Panc1 (cell line): ENCODE data around the gene ERO1B. TPM values are rescaled to one million over a fixed set of nuclear protein-coding genes. Genes with fewer than 3 reads are reported as not detected.

Source experiments
- ATAC-seq: fragments of 200-7000 bp; cut with Tn5 transposase; 2 replicates; pipeline ENCODE4 v1.9.1; 2020; ENCODE audit warnings: mild to moderate bottlenecking, moderate library complexity
- BruUV-seq: library from RNA; stranded (reverse); fragments of 400-500 nt; replicated peaks from 2 replicates; lab custom pipeline; 2021; lab: Mats Ljungman, UMichigan
- CTCF ChIA-PET: fragments of 300-600 bp; sonication (Branson Sonifier 250); formaldehyde crosslinking; loops from one replicate; lab custom pipeline; 2022; ENCODE audit warnings: antibody characterized with exemption; lab: Charles Lee
- POLR2A ChIA-PET: fragments of 300-600 bp; sonication (Branson Sonifier 250); formaldehyde crosslinking; loops from one replicate; lab custom pipeline; 2022; ENCODE audit warnings: antibody characterized with exemption; lab: Charles Lee
- DNase-seq: peaks from one replicate; pipeline ENCODE4 v3.0.0-alpha.2; 2010; ENCODE audit warnings: low read depth, low spot score
- H3K27ac ChIP-seq: 2 replicates; pipeline ENCODE4 v1.5.1; 2011; ENCODE audit warnings: mild to moderate bottlenecking, low read length, inconsistent platforms
- H3K27me3 ChIP-seq: fragments of 200-500 bp; sonication (Bioruptor generic); 2 replicates; pipeline ENCODE4 v1.6.0; 2014; ENCODE audit warnings: low read length, inconsistent platforms; ENCODE audit not compliant: control insufficient read depth, insufficient read depth
- H3K36me3 ChIP-seq: fragments of 200-500 bp; sonication (Bioruptor generic); 2 replicates; pipeline ENCODE4 v1.5.1; 2014; ENCODE audit warnings: inconsistent platforms, mild to moderate bottlenecking, low read length, moderate library complexity; ENCODE audit not compliant: control insufficient read depth, insufficient read depth
- H3K4me1 ChIP-seq: 2 replicates; pipeline ENCODE4 v1.5.1; 2011; ENCODE audit warnings: inconsistent platforms, mild to moderate bottlenecking, low read length, moderate library complexity; ENCODE audit not compliant: control insufficient read depth, insufficient read depth
- H3K4me3 ChIP-seq, 2 experiments: 2 replicates each; pipeline ENCODE4 v1.5.1; 2011 to 2012; ENCODE audit warnings: low read depth in 2 of 2, low read length in 2 of 2, mild to moderate bottlenecking in 2 of 2, inconsistent platforms in 1 of 2, moderate library complexity in 1 of 2
- H3K9me3 ChIP-seq: fragments of 200-500 bp; sonication (Bioruptor generic); 2 replicates; pipeline ENCODE4 v1.5.1; 2014; ENCODE audit warnings: low read depth, mild to moderate bottlenecking, inconsistent platforms, low read length, moderate library complexity; ENCODE audit not compliant: control insufficient read depth, insufficient read depth
- CTCF ChIP-seq: fragments of 450-650 bp; IDR thresholded peaks from 2 replicates; pipeline ENCODE4 v1.5.1; 2017; ENCODE audit warnings: mild to moderate bottlenecking
- POLR2AphosphoS5 ChIP-seq: IDR thresholded peaks from 2 replicates; pipeline ENCODE4 v1.6.1; 2012; ENCODE audit warnings: mild to moderate bottlenecking, low read depth, low read length, moderate library complexity
- SIN3A ChIP-seq: IDR thresholded peaks from 2 replicates; pipeline ENCODE4 v1.6.1; 2012; ENCODE audit warnings: low read depth, mild to moderate bottlenecking, low read length, moderate library complexity, borderline replicate concordance; ENCODE audit not compliant: insufficient read depth
- TCF7L2 ChIP-seq: IDR thresholded peaks from 2 replicates; pipeline ENCODE4 v1.6.1; 2011; ENCODE audit warnings: mild to moderate bottlenecking, low read depth, low read length, inconsistent platforms
- in situ Hi-C: cut with HindIII; loops from 2 replicates; pipeline ENCODE4 v1.10.0; 2016; ENCODE audit warnings: low sequenced_read_pairs, low pct_unique_long_range_greater_than_20kb
- intact Hi-C: fragments of 100-400 bp; cut with micrococcal nuclease; formaldehyde crosslinking; loops from one replicate; pipeline ENCODE4 v1.10.0; 2022; ENCODE audit not compliant: unreplicated experiment
- total RNA-seq: library from RNA; stranded (reverse); gene quantifications from one replicate; pipeline ENCODE4 v1.2.1, GENCODE V29; 2021; ENCODE audit not compliant: unreplicated experiment
- TF ChIP-seq, protein P1 (sequence below), 2 experiments: IDR thresholded peaks; 2 replicates each; pipeline ENCODE4 v1.6.1; 2011 to 2012; ENCODE audit warnings: low read depth in 2 of 2, control low read depth in 1 of 2, low read length in 1 of 2, mild to moderate bottlenecking in 1 of 2, moderate library complexity in 1 of 2; ENCODE audit not compliant: insufficient read depth in 1 of 2

The ERO1B gene
- total RNA-seq, 1 experiment from 2014 or later = 19.9 TPM

GRCh38 chr1:236222632-236223031 is 59.1 kb downstream of the ERO1B start:
- Histone ChIP-seq H3K36me3 (peaks cover 9% of the 10 kb centered on the region), H3K4me3 (no peak overlapping the region), H3K27ac (no peak overlapping the region), H3K9me3 (no peaks in the 10 kb centered on the region), H3K27me3 (no peaks in the 10 kb centered on the region), H3K4me1 (no peaks in the 10 kb centered on the region)
- CTCF ChIA-PET = no interaction called here
- ATAC-seq = no peak
- intact Hi-C loops = loop anchor here (10.0 kb wide), 1 partner anchor 58 kb away; no protein-coding TSS in a partner anchor
- no peak for TF ChIP-seq SIN3A
- no peak for TF ChIP-seq TCF7L2
- TF ChIP-seq, protein P1, sequence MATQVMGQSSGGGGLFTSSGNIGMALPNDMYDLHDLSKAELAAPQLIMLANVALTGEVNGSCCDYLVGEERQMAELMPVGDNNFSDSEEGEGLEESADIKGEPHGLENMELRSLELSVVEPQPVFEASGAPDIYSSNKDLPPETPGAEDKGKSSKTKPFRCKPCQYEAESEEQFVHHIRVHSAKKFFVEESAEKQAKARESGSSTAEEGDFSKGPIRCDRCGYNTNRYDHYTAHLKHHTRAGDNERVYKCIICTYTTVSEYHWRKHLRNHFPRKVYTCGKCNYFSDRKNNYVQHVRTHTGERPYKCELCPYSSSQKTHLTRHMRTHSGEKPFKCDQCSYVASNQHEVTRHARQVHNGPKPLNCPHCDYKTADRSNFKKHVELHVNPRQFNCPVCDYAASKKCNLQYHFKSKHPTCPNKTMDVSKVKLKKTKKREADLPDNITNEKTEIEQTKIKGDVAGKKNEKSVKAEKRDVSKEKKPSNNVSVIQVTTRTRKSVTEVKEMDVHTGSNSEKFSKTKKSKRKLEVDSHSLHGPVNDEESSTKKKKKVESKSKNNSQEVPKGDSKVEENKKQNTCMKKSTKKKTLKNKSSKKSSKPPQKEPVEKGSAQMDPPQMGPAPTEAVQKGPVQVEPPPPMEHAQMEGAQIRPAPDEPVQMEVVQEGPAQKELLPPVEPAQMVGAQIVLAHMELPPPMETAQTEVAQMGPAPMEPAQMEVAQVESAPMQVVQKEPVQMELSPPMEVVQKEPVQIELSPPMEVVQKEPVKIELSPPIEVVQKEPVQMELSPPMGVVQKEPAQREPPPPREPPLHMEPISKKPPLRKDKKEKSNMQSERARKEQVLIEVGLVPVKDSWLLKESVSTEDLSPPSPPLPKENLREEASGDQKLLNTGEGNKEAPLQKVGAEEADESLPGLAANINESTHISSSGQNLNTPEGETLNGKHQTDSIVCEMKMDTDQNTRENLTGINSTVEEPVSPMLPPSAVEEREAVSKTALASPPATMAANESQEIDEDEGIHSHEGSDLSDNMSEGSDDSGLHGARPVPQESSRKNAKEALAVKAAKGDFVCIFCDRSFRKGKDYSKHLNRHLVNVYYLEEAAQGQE (IDR thresholded peaks at IDR 0.05; ENCODE audit: insufficient read depth in 1 of 2, low read depth in 2 of 2, low read length in 1 of 2) = no peak
- TF ChIP-seq CTCF = no peak
- no peak for TF ChIP-seq POLR2AphosphoS5
- POLR2A ChIA-PET = no interaction called here
- DNase-seq = no peak
- in situ Hi-C loops = no loop called here
- no TSS peak for BruUV-seq

DNA sequence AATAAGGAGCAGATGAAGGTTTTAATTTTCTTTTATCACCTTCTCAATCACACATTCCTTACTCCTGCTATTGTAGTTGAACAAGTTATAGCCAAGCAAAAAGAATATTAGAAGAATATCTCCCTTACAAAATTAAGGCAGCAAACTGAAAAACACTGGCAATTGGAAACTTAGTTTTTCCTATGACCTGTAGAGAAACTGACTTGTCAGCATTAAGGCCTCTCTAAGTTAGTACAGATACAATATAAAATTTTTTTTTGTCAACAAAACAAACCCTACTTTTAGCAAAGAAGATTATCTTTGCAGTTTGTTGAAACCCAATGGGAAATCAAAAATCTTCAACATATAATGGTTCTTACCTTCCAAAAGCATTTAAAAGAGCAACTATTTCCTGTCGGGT is 61.3 kb downstream of the ERO1B start:
- in situ Hi-C loops (no loop called here), intact Hi-C loops (loop anchor here (10.0 kb wide), 1 partner anchor 56 kb away; no protein-coding TSS in a partner anchor)
- CTCF ChIA-PET = no interaction called here
- no peak overlapping the region for H3K27ac ChIP-seq
- POLR2A ChIA-PET = interaction anchor here (0.6 kb wide), 1 partner anchor 299 kb away, joined by 3 read pairs; no protein-coding TSS in a partner anchor
- peaks cover 3% of the 10 kb centered on the region; the same call in 1 of the 2 replicates for H3K4me1 ChIP-seq
- no peak for ATAC-seq
- no peak for TF ChIP-seq CTCF
- no peak for DNase-seq
- H3K27me3 ChIP-seq = no peaks in the 10 kb centered on the region
- BruUV-seq = no TSS peak
- no peak overlapping the region for H3K4me3 ChIP-seq
- H3K9me3 ChIP-seq = no peaks in the 10 kb centered on the region
- peaks cover 10% of the 10 kb centered on the region for H3K36me3 ChIP-seq
